Activated CD4-positive, alpha-beta T cell treated with anti-CD3 and anti-CD28 coated beads, Interleukin-2, amount 50 U/mL, for 16 hours (primary cell): ENCODE data around the gene TTLL8.
A peak's percentile ranks its signal among the peaks of the same experiment; 100 is the strongest.
"Not testable (repeated sequence)": the region's sequence is repeated elsewhere in the genome, so short reads cannot be mapped to it uniquely, and the experiment has no call there.

Experiments used
- DNase-seq: peaks from one replicate; pipeline ENCODE4 v3.0.0-alpha.2; 2020

TTLL8 gene

GRCh38 chr22:50058061-50058905 lies at the start of gene TTLL8:
Gene TTLL8, minus strand, starts transcription at chr22:50058298.
- no peak for DNase-seq

GRCh38 chr22:50107529-50107928 lies 49.4 kb upstream of the TTLL8 start:
- no peak for DNase-seq

- peak; percentile 53 for DNase-seq
Measured at GRCh38 chr22:50105208-50106100, 47.4 kb upstream of the TTLL8 start.

- no peak for DNase-seq
Measured at GRCh38 chr22:50104141-50104544, 46.0 kb upstream of the TTLL8 start.

GRCh38 chr22:50102946-50103345 lies 44.8 kb upstream of the TTLL8 start:
- peak; percentile 6 for DNase-seq

GRCh38 chr22:50101870-50102565 lies 43.9 kb upstream of the TTLL8 start:
- DNase-seq: no peak

GRCh38 chr22:50098052-50098451 lies 40.0 kb upstream of the TTLL8 start:
- no peak for DNase-seq

- DNase-seq: no peak
Measured at GRCh38 chr22:50092342-50092741, 34.2 kb upstream of the TTLL8 start.

- DNase-seq: no peak
Measured at GRCh38 chr22:50091092-50091768, 33.1 kb upstream of the TTLL8 start.

- no peak for DNase-seq
Measured at GRCh38 chr22:50090412-50090714, 32.3 kb upstream of the TTLL8 start.

GRCh38 chr22:50089682-50090411 lies 31.7 kb upstream of the TTLL8 start, which contains the start of gene MOV10L1:
Gene MOV10L1, plus strand, starts transcription at chr22:50090006. Its CDS starts 83 bp downstream, at chr22:50090089.
- peak; percentile 7 for DNase-seq

- DNase-seq: no peak
Measured at GRCh38 chr22:50089231-50089630, 31.1 kb upstream of the TTLL8 start.

GRCh38 chr22:50088096-50088495 lies 30.0 kb upstream of the TTLL8 start:
- DNase-seq: no peak

- no peak for DNase-seq
Measured at GRCh38 chr22:50087646-50088045, 29.5 kb upstream of the TTLL8 start.

GRCh38 chr22:50086975-50087374 lies 28.9 kb upstream of the TTLL8 start:
- not testable (repeated sequence) for DNase-seq

GRCh38 chr22:50086526-50086925 lies 28.4 kb upstream of the TTLL8 start:
- DNase-seq: no peak

- peak; percentile 18 for DNase-seq
Measured at GRCh38 chr22:50085211-50085972, 27.3 kb upstream of the TTLL8 start, which contains the start of gene MLC1. Gene MLC1, minus strand, starts transcription at chr22:50085426. Its CDS starts 524 bp downstream, at chr22:50084902.

- no peak for DNase-seq
Measured at GRCh38 chr22:50084614-50085021, 26.5 kb upstream of the TTLL8 start.

GRCh38 chr22:50084080-50084477 lies 26.0 kb upstream of the TTLL8 start:
- no peak for DNase-seq

GRCh38 chr22:50083462-50084079 lies 25.5 kb upstream of the TTLL8 start:
- DNase-seq: no peak
